Ecto neural progenitor cell (in vitro differentiated cells): ENCODE measurements around the gene AP2A2.
"Not testable (repeated sequence)": the region's sequence is repeated elsewhere in the genome, so short reads cannot be mapped to it uniquely, and the experiment has no call there.

Source experiments
- DNase-seq: peaks from one replicate; pipeline ENCODE4 v3.0.0-alpha.2; 2018; ENCODE audit warnings: low spot score

Gene AP2A2

DNA sequence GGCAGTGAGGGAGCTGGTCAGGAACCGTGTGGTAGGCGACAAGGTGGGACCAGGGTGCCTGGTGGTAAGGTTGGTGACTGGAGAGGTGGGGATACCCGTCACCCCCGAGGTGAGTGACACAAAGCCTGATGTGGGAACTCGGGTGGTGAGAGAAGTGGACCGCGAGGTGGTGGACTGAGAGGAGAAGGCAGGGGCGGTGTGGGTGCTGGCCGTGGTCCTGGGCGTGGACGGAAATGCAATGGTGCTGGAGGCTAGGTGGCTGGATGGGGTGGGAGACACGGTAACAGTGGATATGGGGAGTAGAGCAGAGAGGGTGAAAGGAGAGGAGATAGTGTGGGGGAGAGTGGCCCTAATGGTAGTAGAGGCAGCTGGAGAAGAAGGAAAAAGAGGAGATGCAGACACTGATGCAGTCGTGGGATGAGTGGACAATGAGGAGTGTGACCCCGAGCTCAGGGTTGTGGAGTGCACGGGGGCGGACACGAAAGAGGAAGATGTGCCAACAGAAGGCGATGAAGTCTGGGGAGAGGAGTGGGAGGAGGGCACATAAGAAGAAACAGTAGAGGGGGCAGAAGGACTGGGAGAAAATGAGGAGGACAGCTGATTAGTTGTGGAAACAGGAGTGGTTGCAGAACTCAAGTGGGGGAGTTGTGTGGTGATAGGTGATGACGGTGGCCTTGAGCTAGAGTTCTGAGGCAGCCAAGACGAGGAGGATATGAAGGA is 90.3 kb downstream of the AP2A2 start:
- DNase-seq: no peak

DNA sequence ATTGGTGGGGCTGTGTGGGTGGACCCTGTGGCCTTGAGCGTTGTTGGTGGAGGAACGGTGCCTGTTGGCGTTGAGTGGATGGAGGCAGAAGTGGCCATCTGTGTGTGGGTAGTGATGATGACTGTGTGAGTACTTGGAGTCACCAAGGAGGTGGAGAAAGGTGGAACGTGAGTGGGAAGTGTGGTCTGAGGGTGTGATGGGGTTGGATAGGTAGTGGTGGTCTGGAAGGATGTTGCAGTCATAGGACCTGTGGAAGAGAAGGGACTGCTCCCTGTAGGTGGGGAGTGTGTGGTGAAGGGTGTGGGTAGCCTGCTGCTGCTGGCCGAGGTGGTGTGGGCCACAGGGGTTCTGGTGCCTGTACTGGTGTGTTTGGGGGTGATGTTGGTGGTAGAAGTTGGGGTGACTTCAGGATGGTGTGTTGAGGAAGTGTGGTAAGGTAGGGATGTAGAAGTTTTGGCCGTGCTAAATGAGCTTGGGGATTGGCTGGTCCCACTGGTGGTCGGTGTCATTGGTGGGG is 91.0 kb downstream of the AP2A2 start:
- DNase-seq: not testable (repeated sequence)

DNA sequence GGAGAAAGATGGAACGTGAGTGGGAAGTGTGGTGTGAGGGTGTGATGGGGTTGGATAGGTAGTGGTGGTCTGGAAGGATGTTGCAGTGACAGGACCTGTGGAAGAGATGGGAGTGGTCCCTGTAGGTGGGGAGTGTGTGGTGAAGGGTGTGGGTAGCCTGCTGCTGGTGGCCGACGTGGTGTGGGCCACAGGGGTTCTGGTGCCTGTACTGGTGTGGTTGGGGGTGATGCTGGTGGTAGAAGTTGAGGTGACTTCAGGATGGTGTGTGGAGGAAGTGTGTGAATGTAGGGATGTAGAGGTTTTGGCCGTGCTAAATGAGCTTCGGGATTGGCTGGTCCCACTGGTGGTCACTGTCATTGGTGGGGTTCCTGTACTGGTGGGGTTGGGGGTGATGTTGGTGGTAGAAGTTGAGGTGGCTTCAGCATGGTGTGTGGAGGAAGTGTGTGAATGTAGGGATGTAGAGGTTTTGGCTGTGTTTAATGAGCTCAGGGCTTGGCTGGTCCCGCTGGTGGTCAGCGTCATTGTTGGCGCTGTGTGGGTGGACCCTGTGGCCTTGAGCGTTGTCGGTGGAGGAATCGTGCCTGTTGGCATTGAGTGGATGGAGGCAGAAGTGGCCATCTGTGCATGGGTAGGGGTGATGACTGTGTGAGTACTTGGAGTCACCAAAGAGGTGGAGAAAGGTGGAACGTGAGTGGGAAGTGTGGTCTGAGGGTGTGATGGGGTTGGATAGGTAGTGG is 91.8 kb downstream of the AP2A2 start:
- no peak for DNase-seq

DNA sequence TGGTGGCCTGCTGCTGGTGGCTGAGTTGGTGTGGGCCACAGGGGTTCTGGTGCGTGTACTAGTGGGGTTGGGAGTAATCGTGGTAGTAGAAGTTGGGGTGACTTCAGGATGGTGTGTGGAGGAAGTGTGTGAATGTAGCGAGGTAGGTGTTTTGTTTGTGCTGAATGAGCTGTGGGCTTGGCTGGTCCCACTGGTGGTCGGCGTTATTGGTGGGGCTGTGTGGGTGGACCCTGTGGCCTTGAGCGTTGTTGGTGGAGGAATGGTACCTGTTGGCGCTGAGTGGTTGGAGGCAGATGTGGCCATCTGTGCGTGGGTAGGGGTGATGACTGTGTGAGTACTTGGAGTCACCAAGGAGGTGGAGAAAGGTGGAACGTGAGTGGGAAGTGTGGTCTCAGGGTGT is 92.4 kb downstream of the AP2A2 start:
- no peak for DNase-seq

DNA sequence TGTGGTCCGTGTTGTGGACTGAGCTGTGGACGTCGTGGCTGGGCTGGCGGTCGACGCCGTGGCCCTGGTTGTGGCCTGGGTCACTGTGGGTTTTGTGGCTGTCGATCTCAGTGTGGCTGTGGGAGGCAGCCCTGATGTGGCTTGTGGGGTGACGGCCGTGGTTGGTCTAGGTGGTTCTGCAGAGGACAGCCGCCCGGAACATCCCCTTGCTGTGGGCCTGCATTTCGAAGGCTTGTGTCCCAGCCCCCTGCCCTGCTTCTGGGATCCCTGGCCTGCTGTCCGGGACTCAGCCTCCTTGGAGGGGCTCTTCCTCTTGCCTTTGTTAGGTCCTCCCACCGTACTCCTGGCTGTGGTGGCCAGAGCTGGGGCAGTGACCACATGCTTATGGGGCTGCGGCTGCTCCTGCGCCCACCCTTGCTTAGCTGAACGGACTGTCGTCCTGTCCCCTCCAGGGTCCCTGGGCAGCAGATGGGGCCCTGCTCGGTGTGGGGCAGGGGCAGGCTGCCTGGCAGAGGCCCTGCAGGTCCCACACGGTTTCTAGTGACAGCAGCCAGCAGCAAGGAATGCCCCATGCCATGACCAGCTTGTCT is 93.7 kb downstream of the AP2A2 start:
- DNase-seq: no peak

DNA sequence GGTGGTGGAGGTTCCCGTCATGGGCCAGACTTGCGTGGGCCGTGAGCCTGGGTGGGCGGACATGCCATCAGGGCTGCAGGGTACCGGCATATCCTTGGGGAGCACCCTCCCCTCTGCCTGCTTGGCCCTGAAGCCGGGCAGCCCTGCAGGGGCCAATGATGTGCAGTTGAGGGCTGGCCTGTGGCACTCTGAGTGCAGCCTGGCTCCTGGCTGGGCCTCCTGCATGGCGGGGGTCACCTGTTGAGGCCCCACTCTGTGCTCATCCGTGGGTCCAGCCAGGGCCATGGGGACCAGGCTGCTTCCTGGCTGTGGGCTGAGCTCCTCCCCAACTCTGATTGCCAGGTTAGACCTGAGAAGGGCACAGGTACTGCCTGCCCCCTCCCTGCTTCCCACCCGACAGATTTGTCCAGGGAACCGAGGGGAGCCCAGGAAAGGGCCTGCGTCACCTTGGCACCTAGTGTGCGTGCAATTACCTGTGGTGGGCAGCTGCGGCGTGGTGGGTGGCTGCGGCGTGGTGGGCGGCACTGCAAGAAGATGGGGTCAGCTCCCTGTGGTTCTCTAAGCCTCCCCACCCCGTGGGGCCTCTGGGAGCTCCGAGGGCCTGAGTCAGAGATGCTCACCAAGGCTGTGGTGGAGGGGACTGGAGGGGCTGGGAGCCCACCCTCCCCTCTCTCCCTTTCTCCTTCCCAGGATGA is 94.7 kb downstream of the AP2A2 start:
- DNase-seq: no peak

DNA sequence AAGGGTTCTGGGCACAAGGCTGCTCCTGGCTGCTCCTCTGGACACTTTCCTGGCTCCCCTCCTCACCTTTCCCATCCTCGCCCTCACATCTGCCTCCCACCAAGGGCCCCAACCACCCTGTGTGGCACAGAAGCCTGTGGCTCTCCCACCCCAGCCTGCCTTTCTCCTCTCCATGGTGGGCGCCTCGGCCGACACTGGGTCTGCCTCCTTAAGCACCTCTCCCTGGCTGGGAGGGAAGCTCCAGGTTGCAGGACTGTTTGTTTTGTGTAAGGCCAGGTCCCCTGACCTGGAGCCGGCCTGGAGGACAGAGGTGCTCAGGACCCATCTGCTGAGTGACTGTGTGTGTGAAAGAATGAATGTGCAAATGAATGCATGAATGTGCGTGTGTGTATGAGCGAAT is 96.7 kb downstream of the AP2A2 start:
- no peak for DNase-seq

DNA sequence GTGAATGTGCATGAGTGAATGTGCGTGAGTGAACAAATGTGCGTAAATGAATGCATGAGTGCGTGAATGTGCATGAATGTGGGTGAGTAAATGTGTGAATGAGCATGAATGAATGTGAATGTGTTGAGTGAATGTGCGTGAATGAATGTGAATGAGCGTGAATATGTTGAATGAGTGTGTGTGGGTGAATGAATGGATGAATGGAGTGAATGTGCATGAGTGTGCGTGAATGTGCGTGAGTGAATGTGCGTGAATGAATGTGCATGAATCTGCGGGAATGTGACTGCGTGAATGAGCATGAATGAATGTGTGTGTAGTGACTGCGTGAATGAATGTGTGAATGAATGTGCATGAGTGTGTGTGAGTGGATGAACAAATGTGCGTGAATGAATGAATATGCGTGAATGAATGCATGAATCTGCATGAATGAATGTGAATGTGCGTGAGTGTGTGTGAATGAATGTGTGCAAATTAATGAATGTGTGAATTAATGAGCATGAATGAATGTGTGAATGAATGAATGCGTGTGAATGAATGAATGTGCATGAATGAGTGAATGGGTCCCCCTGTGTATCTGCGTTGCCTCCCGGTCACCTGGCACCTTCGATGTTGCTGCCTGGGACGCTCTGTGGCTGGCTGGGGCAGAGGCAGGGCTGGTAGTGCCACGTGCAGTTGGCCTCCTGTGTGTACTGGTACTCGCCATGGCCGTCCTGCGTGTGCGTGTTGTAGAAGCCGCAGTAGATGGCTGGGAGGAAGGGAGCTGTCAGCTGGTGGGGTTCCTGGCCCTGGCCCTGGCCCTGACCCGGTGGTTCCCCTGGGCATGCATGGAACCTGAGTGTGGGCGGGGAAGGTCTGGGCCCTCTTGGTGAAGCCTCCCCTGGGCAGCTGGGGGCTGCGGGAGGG is 97.5 kb downstream of the AP2A2 start:
- DNase-seq: no peak

DNA sequence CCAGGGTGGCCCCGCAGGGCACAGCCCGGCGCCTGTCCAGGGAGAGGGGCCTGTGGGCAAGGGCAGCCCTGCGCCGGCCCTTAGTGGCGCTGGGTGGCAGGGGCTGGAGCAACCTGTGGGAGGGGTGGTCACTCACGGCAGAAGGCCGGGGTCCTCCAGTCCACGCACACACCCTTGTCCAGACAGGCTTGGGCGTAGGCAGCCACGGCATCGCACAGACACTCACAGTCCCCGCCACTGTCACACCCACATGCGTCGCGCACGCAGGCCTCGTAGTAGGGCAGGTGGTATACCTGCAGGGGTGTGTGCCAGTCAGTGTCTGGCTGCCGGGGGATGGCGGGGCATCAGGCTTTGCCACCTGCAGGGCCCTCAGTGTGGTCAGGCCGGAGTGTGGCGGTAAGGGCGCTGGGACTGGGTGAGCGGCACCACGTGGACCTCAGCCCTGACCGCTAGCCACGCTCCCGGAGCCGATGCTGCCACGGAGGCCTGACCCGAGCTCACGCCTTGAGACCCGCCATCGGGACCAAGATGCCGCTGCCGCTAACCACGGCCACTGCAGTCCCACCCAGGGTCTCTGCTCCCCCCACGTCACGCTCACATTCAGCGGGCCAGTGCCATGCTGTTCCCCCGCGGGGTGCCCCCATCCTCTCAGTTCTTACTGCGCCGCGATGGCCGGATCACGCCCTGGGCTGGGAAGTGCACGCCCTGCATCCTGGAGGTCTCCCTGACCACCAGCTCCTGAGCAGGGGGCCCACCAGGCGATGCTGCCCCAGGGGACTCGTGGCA is 98.3 kb downstream of the AP2A2 start:
- DNase-seq: no peak

DNA sequence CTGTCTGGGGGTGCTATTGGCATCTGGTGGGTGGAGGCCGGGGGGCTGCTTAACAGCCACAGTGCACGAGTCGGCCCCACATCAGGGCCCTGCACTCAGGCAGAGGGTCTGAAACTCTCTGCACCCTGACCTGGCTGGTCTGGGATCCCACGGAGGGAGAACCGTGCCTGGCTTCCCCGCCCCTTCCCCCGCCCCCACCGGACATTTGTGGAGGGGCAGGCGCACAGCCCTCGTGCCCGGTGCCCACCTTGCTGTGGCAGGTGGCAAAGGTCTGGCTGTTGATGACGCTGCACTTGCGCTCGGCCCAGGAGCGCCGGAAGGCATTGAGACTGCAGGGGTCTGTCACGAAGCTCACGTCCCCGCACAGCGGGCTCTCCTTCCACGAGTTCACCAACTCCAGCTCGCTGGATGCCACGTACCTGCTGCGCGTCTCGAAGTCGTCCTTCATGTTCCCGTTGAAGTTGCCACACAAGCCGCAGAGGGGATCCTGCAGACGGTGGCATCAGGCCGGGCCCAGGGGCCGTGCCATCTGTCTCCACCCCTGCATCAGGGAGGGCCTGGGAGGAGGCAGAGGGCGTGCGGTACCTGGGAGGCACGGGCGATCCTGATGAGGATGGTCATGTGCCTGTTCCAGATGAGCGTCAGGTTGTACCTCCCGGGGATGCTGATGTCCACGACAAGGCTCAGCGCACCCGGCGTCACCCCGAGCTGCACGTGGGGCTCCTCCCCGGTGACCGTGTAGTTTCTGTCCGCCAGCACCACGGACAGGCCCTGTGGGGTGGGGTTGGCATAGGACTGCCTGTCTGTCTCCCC is 99.1 kb downstream of the AP2A2 start:
- DNase-seq: no peak

DNA sequence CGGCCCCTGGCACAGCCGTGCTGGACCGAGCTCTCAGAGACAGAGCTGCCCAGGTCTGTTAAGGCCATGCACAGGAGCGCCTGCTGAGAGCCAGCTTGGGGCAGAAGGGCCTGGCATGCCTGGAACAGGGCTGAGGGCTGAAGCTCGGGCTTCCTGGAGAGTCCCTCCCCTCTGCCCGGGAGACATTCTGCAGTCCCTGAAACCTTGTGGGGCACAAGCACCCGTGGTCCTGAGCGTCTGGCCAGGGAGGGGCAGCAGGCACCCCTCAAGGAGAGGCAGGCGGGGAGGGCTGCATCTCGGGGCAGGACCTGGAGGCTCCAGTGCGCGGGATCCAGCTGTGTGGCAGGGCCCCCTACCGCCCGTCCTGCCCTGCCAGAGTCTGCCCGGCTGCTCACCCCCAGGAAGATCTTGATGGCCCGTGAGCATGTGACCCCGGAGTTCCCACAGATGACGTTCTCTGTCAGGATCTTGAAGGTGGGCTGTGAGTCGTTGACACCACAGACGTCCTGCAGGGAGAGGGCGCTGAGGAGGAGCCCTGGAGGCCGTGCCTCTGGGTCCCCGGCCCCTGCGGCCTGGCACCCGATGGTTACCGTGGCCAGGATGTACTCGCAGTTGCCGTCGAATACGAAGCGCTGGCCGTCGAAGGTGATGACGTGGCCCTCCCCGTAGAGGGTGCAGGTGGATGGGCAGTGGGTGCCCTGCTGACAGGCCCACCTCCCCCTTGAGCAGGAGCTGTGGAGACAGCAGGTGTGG is 99.9 kb downstream of the AP2A2 start:
- DNase-seq: no peak

DNA sequence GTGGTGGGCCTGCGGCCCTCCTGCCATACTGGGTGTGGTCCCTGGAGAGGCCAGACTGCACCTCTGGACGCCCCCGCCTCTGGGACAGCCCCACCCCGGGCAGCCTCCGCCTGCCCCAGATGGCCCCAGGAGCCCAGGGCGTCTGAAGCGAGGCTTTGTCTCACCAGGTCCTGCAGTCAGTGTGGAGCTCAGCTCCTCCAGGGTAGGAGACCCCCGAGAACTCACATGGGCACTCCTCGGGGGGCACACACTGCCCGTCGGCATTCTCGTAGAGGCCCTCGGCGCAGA is 100.4 kb downstream of the AP2A2 start:
- DNase-seq: no peak

DNA sequence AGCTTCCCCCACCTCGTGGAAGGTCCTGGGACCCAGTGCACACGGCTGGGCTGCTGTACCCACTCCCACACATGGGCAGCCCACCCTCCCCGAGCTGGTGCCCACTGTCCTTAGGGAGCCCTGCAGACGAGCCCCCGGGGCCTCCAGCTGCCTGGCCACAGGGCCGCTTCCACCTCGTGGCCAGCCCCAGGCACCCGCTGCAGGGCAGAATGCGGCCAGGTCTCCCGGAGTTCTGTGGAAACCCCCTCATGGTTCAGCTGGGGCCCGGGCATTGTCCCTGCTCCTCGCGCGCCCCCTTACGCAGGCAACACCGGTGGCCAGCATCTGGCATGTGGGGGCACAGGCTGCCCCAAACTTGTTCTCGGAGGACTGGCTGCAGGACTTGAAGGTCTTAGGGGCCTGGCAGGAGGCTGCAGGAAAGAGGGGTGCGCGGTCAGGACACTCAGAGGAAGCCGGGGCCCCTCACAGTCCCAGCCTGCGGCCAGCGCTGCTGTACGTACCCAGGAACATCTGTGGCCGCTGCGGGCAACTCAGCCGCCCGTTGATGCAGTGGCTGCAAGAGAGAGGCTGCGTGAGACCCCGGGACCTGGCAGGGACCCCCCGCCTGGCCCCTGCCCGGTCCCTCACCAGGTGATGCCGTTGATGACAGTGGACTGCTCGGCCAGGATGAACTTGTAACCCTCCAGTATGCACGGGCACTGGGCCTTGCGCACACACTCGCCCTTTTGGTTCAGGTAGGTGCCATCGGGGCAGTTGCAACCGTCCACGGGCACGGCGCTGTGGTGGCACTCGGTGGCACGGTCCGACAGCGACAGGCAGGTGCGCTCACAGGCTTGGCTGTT is 101.2 kb downstream of the AP2A2 start:
- DNase-seq: no peak

DNA sequence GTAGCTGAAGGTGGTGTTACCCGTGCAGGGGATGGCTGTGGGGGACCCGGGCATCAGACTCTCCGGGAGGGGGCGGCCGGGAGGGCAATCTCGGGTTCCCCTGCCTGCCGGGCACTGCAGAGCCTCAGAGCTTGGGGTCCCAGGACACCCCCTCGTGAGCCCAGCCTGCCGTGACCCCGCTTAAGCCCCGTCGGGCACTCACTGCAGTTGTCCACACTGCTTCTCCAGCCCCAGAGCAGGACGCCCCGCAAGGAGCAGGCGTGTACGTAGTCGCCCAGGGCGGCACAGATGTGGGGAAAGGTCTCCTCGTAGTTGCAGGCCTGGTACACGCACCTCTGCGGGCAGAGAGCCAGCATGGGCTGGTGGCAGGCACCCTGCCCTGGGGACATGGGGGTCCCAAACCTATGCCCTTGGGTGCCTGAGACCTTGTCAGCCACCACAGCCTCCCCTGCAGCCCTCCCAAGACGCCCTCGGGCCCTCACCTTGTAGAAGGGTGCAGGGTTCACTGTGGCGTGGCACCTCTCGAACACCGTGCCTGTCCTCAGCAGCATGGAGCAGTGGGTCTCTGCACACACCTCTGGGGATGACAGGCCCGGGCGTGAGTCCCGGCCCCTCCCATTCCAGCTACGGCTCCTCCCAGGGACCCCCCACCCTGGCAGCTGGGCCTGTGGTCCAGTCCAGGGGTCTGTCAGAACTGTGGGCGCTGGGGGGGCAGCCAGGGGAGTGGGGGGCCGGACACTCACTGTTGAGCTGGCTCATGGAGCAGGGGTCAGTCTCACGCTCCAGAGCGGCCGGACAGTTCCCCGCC is 102.0 kb downstream of the AP2A2 start:
- no peak for DNase-seq

DNA sequence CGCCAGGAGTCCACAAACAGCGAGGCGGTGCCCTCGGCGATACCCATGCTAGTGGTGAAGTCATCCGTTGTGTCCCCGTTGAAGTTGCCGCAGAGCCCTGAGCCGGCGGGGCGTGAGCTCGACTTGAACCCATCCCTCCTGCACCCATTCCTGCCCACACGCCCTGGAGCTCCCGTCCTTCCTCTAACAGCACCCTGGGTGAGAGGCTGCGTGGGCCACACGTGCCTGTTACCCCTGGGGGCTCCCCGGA is 102.5 kb downstream of the AP2A2 start:
- DNase-seq: no peak

DNA sequence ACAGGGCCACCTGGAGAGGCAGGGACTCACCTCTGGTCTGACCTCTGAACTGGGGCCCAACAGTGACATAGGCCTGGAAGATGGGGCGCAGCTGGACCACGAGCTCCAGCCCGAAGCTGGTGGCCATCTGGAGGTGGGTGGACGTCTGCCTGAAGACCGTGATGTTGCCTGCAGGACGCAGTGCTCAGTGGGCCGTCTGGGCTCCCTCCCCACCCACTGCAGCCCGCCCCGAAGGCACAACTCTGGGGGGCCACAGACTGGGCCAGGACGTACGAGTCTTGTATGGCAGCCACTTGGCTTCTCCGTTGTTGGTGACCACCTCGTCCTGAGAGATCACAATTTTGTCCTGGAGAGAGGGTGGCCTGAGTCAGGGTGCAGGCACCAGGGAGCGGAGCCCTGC is 102.9 kb downstream of the AP2A2 start:
- DNase-seq: no peak

DNA sequence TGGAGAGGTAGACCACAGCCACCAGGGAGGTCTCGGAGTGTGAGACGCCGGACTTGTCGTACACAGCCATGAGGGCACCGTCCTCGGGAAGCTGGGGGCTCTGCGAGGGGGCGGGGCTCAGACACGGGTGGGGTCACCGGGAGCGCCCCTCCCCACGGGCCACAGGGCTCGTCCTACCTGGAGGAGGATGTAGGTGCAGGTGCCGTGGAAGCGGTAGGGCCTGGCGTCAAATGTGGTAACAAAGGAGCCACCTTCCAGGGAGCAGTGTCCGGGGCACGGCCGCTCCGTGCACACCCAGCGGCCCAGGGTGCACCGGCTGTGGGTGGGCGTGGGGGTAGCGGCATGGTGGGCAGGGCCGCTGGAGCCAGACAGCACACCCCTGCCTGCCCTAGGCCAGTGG is 103.4 kb downstream of the AP2A2 start:
- DNase-seq: no peak

DNA sequence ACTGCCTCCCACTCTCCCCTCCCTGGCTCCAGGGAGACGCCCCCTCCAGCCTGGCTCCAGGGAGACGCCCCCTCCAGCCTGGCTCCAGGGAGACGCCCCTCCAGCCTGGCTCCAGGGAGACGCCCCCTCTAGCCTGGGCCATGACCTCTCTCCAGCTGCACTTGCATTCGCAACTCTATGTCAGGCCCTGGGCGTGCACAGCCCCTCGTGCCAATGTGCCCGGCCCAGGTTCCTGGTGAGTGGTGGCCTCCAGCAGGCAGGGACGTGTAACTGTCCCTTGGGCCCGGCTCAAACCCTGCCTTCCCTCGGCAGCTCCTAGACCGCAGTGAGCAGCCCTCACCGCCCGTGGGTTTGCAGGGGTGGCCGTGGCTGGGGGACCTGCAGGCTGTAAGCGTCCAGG is 104.0 kb downstream of the AP2A2 start:
- DNase-seq: no peak
